ENCODE measurements around the gene RAMP2. TPM values are rescaled to one million over a fixed set of nuclear protein-coding genes. Genes with fewer than 3 reads are reported as not detected.

The RAMP2 gene
- total and polyA plus RNA-seq, 7 donors: 2.3 to 26.6 (median 16.8) TPM

GRCh38 chr17:42784409-42784808, 23.4 kb downstream of the RAMP2 start:
- peaks cover 0 to 27% (median 22%) of the 10 kb centered on the region in 4 donors for H3K4me1 ChIP-seq
- 35 to 81% methylated on average over 25 of the region's 25 CpGs for WGBS, 2 donors
- intact Hi-C loops (cut with DNase I): no loop called here

GRCh38 chr17:42784811-42785592, 24.0 kb downstream of the RAMP2 start:
- Histone ChIP-seq H3K36me3 (no peaks in the 10 kb centered on the region), H3K27ac (no peak overlapping the region), H3K9me3 (no peaks in the 10 kb centered on the region), H3K27me3 (peaks cover 41 to 89% (median 75%) of the 10 kb centered on the region in 3 donors), H3K4me3 (no peak overlapping the region), H3K4me1 (peaks cover 0 to 26% (median 20%) of the 10 kb centered on the region in 4 donors)
- DNase-seq: no peak
- intact Hi-C loops (cut with DNase I): no loop called here
- TF ChIP-seq EP300 (IDR thresholded peaks at IDR 0.05): no peak
- no peak for TF ChIP-seq POLR2A (IDR thresholded peaks at IDR 0.05)
- TF ChIP-seq POLR2AphosphoS5 (IDR thresholded peaks at IDR 0.05): no peak
- TF ChIP-seq CTCF (IDR thresholded peaks at IDR 0.05): no peak
- 39 to 81% methylated on average over 52 of the region's 52 CpGs for WGBS, 2 donors

More at GRCh38 chr17:42784409-42784808, 23.4 kb downstream of the RAMP2 start:
- no peak overlapping the region for H3K27ac ChIP-seq
- H3K9me3 ChIP-seq: no peaks in the 10 kb centered on the region
- H3K4me3 ChIP-seq: no peak overlapping the region
- TF ChIP-seq POLR2A (IDR thresholded peaks at IDR 0.05): no peak
- TF ChIP-seq EP300 (IDR thresholded peaks at IDR 0.05): no peak
- no peak for TF ChIP-seq POLR2AphosphoS5 (IDR thresholded peaks at IDR 0.05)
- TF ChIP-seq CTCF (IDR thresholded peaks at IDR 0.05): no peak
- peaks cover 41 to 94% (median 76%) of the 10 kb centered on the region in 3 donors for H3K27me3 ChIP-seq
- DNase-seq: no peak
- H3K36me3 ChIP-seq: peaks cover 0 to 3% (median 2%) of the 10 kb centered on the region in 4 donors

DNA sequence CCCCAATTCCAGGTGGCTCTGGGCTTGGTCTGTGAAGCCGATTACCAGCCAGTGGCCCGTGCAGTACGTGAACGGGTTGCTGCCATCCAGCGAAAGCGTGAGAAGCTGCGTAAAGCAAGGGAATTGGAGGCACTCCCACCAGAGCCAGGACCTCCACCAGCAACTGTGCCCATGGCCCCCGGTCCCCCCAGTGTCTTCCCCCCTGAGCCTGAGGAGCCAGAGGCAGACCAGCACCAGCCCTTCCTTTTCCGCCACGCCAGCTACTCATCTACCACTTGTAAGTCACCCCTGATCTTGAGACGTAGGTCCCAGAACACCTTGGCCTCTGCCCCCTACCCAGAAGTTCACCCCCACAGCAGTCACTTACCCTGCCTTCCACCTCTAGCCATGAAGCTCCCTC, 26.2 kb downstream of the RAMP2 start:
- Histone ChIP-seq H3K27ac (no peak overlapping the region), H3K4me1 (peaks cover 0 to 14% (median 7%) of the 10 kb centered on the region in 4 donors), H3K9me3 (no peaks in the 10 kb centered on the region), H3K4me3 (no peak overlapping the region), H3K36me3 (no peaks in the 10 kb centered on the region), H3K27me3 (peaks cover 23 to 67% (median 54%) of the 10 kb centered on the region in 3 donors)
- intact Hi-C loops (cut with DNase I): no loop called here
- WGBS, 2 donors: 89 to 93% methylated on average over 11 of the region's 11 CpGs
- no peak for DNase-seq
- TF ChIP-seq POLR2AphosphoS5 (IDR thresholded peaks at IDR 0.05) (no peak), CTCF (IDR thresholded peaks at IDR 0.05) (no peak), POLR2A (IDR thresholded peaks at IDR 0.05) (no peak), EP300 (IDR thresholded peaks at IDR 0.05) (no peak)

DNA sequence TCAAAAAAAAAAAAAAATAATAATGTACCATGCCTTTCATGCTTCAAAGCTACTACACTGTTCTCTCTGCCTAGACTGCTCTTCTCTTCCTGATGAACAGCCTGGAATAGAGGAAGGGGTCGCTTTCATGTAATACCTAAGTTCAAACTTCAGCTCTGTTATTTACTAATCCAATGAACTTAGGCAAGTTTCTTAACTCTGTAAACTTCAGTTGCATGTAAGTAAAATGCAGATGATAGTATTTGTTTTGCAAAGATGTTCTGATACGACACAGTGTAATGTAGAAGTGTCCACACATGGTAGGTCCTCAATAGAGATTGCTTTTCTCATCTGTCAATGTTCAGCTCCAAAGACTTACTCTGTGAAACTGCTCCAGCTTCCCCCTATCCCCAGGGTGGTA, 30.9 kb downstream of the RAMP2 start:
- peaks cover 0 to 20% (median 8%) of the 10 kb centered on the region in 3 donors for H3K27me3 ChIP-seq
- peaks cover 0 to 7% (median 3%) of the 10 kb centered on the region in 4 donors for H3K4me1 ChIP-seq
- DNase-seq: no peak
- no peak overlapping the region for H3K27ac ChIP-seq
- H3K36me3 ChIP-seq: peaks cover 0 to 18% (median 0%) of the 10 kb centered on the region in 4 donors
- no peak overlapping the region for H3K4me3 ChIP-seq
- WGBS, 2 donors: 87 to 88% methylated on average over 2 of the region's 2 CpGs
- intact Hi-C loops (cut with DNase I): no loop called here
- TF ChIP-seq POLR2A (IDR thresholded peaks at IDR 0.05): no peak
- no peaks in the 10 kb centered on the region for H3K9me3 ChIP-seq

GRCh38 chr17:42792545-42792944, 31.5 kb downstream of the RAMP2 start:
- Histone ChIP-seq H3K27ac (no peak overlapping the region), H3K4me1 (peaks cover 0 to 13% (median 9%) of the 10 kb centered on the region in 4 donors), H3K27me3 (peaks cover 0 to 14% (median 2%) of the 10 kb centered on the region in 3 donors), H3K36me3 (peaks cover 0 to 23% (median 0%) of the 10 kb centered on the region in 4 donors), H3K4me3 (no peak overlapping the region), H3K9me3 (no peaks in the 10 kb centered on the region)
- intact Hi-C loops (cut with DNase I): no loop called here
- TF ChIP-seq POLR2A (IDR thresholded peaks at IDR 0.05) (no peak), EP300 (IDR thresholded peaks at IDR 0.05) (no peak), CTCF (IDR thresholded peaks at IDR 0.05) (no peak), POLR2AphosphoS5 (IDR thresholded peaks at IDR 0.05) (no peak)
- WGBS, 2 donors: 76 to 81% methylated on average over 5 of the region's 5 CpGs
- no peak for DNase-seq

Measured in sigmoid colon (tissue), 7 donors.